Immature natural killer cell (primary cell): ENCODE data around the gene MYRFL. TPM values are rescaled to one million over a fixed set of nuclear protein-coding genes. Genes with fewer than 3 reads are reported as not detected.
"Not testable (repeated sequence)": the region's sequence is repeated elsewhere in the genome, so short reads cannot be mapped to it uniquely, and the experiment has no call there.

ENCODE experiments used
- DNase-seq, 3 donors: peaks; one replicate each; pipeline ENCODE4 v3.0.0; 2022; ENCODE audit warnings: mixed read lengths in 1 of 3
- H3K27ac Mint-ChIP-seq, 6 donors: one replicate each; pipeline ENCODE4 v1.8.0; 2020; ENCODE audit warnings: mixed read lengths in 6 of 6, mild to moderate bottlenecking in 5 of 6, inconsistent platforms in 4 of 6, moderate library complexity in 3 of 6
- H3K27me3 Mint-ChIP-seq, 3 donors: one replicate each; pipeline ENCODE4 v1.8.0; 2020 to 2021; ENCODE audit warnings: low read depth in 3 of 3, mild to moderate bottlenecking in 3 of 3, mixed read lengths in 3 of 3, moderate library complexity in 3 of 3, inconsistent platforms in 1 of 3
- H3K36me3 Mint-ChIP-seq, 3 donors: one replicate each; pipeline ENCODE4 v1.8.0; 2020; ENCODE audit warnings: mixed read lengths in 3 of 3, inconsistent platforms in 2 of 3, mild to moderate bottlenecking in 2 of 3
- H3K4me1 Mint-ChIP-seq, 2 donors: one replicate each; pipeline ENCODE4 v1.8.0; 2020; ENCODE audit warnings: inconsistent platforms in 2 of 2, mild to moderate bottlenecking in 2 of 2, mixed read lengths in 2 of 2, moderate library complexity in 1 of 2
- H3K4me3 Mint-ChIP-seq, 5 donors: one replicate each; pipeline ENCODE4 v1.8.0; 2020; ENCODE audit warnings: mild to moderate bottlenecking in 5 of 5, mixed read lengths in 5 of 5, inconsistent platforms in 3 of 5, moderate library complexity in 3 of 5
- H3K9me3 Mint-ChIP-seq, 6 donors: one replicate each; pipeline ENCODE4 v1.8.0; 2020; ENCODE audit warnings: mild to moderate bottlenecking in 6 of 6, mixed read lengths in 6 of 6, inconsistent platforms in 4 of 6, moderate library complexity in 3 of 6
- polyA plus RNA-seq, 3 donors: library from polyadenylated mRNA; unstranded; fragments of 300-500 nt; fragmentation: Illumina TruSeq; gene quantifications; one replicate each; pipeline ENCODE4 v1.2.3, GENCODE V29; 2021

MYRFL gene
- polyA plus RNA-seq, 3 donors from 2014 or later = not detected

- Mint-ChIP-seq H3K9me3 (no peaks in the 10 kb centered on the region), H3K27me3 (peaks cover 2 to 3% (median 2%) of the 10 kb centered on the region in 3 donors), H3K27ac (no peak overlapping the region), H3K36me3 (no peaks in the 10 kb centered on the region), H3K4me3 (no peak overlapping the region), H3K4me1 (no peaks in the 10 kb centered on the region)
- no peak for DNase-seq
Measured at GRCh38 chr12:69833696-69834095, 8.7 kb downstream of the MYRFL start.

- Mint-ChIP-seq H3K4me3 (no peak overlapping the region), H3K27ac (no peak overlapping the region), H3K4me1 (no peaks in the 10 kb centered on the region), H3K27me3 (peaks cover 2% of the 10 kb centered on the region in 3 donors), H3K9me3 (no peaks in the 10 kb centered on the region), H3K36me3 (no peaks in the 10 kb centered on the region)
- no peak for DNase-seq
Measured at GRCh38 chr12:69834147-69834546, 9.1 kb downstream of the MYRFL start.

DNA sequence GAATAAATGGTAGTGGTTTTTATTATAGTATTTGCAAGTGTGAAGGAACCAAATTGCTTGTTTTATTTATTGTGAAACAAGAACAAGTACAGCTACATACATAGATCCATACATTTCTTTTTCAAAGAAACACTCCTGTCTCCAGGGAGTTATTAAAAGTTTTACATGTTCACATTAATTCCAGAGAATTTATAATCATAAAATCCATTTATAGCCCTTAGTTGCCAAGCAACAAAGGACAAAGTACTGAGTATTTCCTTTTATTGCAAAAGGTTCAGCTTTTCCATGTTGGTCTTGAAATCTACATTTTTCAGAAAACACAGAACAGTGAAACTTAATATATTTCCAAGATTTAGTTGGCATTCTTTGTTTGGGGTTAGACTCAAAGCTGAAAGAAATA is 9.5 kb downstream of the MYRFL start:
- H3K27me3 Mint-ChIP-seq = peaks cover 1 to 2% (median 2%) of the 10 kb centered on the region in 3 donors
- no peak for DNase-seq
- H3K36me3 Mint-ChIP-seq = no peaks in the 10 kb centered on the region
- no peak overlapping the region for H3K27ac Mint-ChIP-seq
- H3K4me3 Mint-ChIP-seq = no peak overlapping the region
- no peaks in the 10 kb centered on the region for H3K4me1 Mint-ChIP-seq
- no peaks in the 10 kb centered on the region for H3K9me3 Mint-ChIP-seq

- Mint-ChIP-seq H3K9me3 (no peaks in the 10 kb centered on the region), H3K4me1 (no peaks in the 10 kb centered on the region), H3K27me3 (peaks cover 1 to 2% (median 2%) of the 10 kb centered on the region in 3 donors), H3K27ac (no peak overlapping the region), H3K36me3 (no peaks in the 10 kb centered on the region), H3K4me3 (no peak overlapping the region)
- no peak for DNase-seq
Measured at GRCh38 chr12:69835081-69835480, 10.1 kb downstream of the MYRFL start.

GRCh38 chr12:69836015-69836414 is 11.0 kb downstream of the MYRFL start:
- Mint-ChIP-seq H3K9me3 (no peaks in the 10 kb centered on the region), H3K27me3 (peaks cover 1 to 4% (median 2%) of the 10 kb centered on the region in 3 donors), H3K4me1 (no peaks in the 10 kb centered on the region), H3K4me3 (no peak overlapping the region), H3K36me3 (no peaks in the 10 kb centered on the region), H3K27ac (no peak overlapping the region)
- no peak for DNase-seq

DNA sequence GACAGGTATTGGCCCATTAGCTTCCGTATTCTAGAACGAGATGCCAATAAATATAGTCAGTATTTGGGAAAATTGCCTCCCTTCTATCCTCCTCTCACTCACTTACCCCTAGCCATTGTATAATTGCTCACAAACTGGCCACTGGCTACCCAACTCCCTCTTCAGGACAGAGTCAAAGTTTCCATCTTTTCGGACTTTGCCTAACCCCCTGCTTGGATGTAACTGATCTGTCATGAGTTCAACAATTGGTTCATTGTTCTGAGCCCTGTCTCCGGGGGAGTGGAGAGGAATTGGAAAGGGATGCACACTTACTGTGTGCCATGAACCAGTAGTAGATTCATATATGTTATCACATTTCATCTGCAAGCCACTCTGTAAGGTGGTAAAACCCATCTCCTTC is 12.2 kb downstream of the MYRFL start:
- Mint-ChIP-seq H3K4me1 (no peaks in the 10 kb centered on the region), H3K27ac (no peak overlapping the region), H3K9me3 (no peaks in the 10 kb centered on the region), H3K27me3 (peaks cover 0 to 4% (median 2%) of the 10 kb centered on the region in 3 donors), H3K4me3 (no peak overlapping the region), H3K36me3 (no peaks in the 10 kb centered on the region)
- DNase-seq = no peak

DNA sequence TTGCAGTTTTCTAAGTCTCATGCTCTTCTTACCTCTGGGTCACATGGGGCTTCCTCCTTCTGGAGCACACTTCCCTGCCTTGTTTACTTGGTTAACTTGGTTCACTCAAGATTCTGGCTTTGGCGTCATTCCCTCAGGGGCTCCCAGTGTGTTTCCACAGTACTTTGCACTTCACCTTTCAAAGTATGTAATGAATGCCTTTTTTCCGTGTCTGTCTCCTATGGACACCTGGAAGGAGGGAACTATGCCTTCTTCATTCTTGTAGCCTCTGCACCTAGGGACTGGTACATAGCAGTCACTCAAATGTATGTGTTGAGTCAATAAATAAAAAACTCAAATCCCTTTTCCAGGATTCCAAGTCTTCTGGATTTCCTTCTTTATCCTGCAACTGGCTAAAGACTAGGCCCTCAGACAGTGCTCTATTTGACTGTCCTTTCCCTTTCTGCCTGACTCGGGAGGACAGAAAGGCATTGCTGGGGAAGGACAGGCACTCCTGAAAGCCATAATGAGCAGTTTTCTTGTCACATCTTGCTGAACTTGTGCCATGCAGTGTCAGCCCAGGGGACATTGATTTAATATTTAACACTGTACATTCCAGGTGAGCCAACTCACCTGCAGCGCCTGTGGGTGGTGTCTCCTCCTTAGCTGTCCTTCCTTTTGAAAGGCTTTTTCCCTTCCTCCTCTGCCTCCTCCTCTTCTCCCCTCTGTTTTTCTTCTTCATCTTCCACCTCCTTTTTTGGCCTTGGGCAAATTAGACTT is 12.8 kb downstream of the MYRFL start:
- Mint-ChIP-seq H3K4me1 (no peaks in the 10 kb centered on the region), H3K36me3 (no peaks in the 10 kb centered on the region), H3K4me3 (no peak overlapping the region), H3K27me3 (peaks cover 0 to 4% (median 2%) of the 10 kb centered on the region in 3 donors), H3K9me3 (no peaks in the 10 kb centered on the region), H3K27ac (no peak overlapping the region)
- DNase-seq = no peak

GRCh38 chr12:69840727-69841126 is 15.7 kb downstream of the MYRFL start:
- no peak overlapping the region for H3K27ac Mint-ChIP-seq
- H3K9me3 Mint-ChIP-seq = no peaks in the 10 kb centered on the region
- H3K4me3 Mint-ChIP-seq = no peak overlapping the region
- H3K4me1 Mint-ChIP-seq = no peaks in the 10 kb centered on the region
- no peak for DNase-seq
- H3K27me3 Mint-ChIP-seq = peaks cover 0 to 4% (median 4%) of the 10 kb centered on the region in 3 donors
- H3K36me3 Mint-ChIP-seq = no peaks in the 10 kb centered on the region

- DNase-seq = no peak
- H3K27ac Mint-ChIP-seq = no peak overlapping the region
- H3K36me3 Mint-ChIP-seq = no peaks in the 10 kb centered on the region
- H3K27me3 Mint-ChIP-seq = peaks cover 0 to 8% (median 4%) of the 10 kb centered on the region in 3 donors
- no peaks in the 10 kb centered on the region for H3K4me1 Mint-ChIP-seq
- H3K4me3 Mint-ChIP-seq = no peak overlapping the region
- H3K9me3 Mint-ChIP-seq = no peaks in the 10 kb centered on the region
Measured at GRCh38 chr12:69843608-69844007, 18.6 kb downstream of the MYRFL start.

GRCh38 chr12:69844416-69844815 is 19.4 kb downstream of the MYRFL start:
- Mint-ChIP-seq H3K4me3 (no peak overlapping the region), H3K27me3 (peaks cover 0 to 8% (median 4%) of the 10 kb centered on the region in 3 donors)

GRCh38 chr12:69844836-69845235 is 19.8 kb downstream of the MYRFL start:
- no peak for DNase-seq
- Mint-ChIP-seq H3K27me3 (peaks cover 0 to 8% (median 4%) of the 10 kb centered on the region in 3 donors), H3K27ac (no peak overlapping the region), H3K36me3 (no peaks in the 10 kb centered on the region), H3K4me1 (no peaks in the 10 kb centered on the region), H3K9me3 (no peaks in the 10 kb centered on the region), H3K4me3 (no peak overlapping the region)

More at GRCh38 chr12:69844416-69844815, 19.4 kb downstream of the MYRFL start:
- Mint-ChIP-seq H3K9me3 (no peaks in the 10 kb centered on the region), H3K36me3 (no peaks in the 10 kb centered on the region), H3K4me1 (no peaks in the 10 kb centered on the region), H3K27ac (no peak overlapping the region)
- DNase-seq = no peak

DNA sequence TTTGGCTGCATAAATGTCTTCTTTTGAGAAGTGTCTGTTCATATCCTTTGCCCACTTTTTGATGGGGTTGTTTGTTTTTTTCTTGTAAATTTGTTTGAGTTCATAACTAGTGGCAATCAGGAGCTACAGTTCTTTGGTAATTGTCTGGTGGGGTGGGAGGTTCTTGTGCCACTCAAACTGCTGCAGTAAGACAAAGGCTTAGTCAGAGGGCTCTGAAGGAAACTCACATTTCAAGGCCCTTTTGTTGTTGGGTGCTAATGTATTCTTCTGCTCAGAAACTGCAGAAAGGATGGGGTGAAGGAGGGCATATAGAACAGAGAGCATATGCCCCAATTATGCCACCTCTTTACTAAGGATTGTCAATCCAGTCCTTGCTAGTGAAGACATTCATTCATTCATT is 21.9 kb downstream of the MYRFL start:
- peaks cover 0 to 6% (median 0%) of the 10 kb centered on the region in 6 donors for H3K9me3 Mint-ChIP-seq
- no peak for DNase-seq
- H3K4me1 Mint-ChIP-seq = no peaks in the 10 kb centered on the region
- H3K4me3 Mint-ChIP-seq = no peak overlapping the region
- H3K27me3 Mint-ChIP-seq = peaks cover 3 to 11% (median 3%) of the 10 kb centered on the region in 3 donors
- no peaks in the 10 kb centered on the region for H3K36me3 Mint-ChIP-seq
- H3K27ac Mint-ChIP-seq = no peak overlapping the region

DNA sequence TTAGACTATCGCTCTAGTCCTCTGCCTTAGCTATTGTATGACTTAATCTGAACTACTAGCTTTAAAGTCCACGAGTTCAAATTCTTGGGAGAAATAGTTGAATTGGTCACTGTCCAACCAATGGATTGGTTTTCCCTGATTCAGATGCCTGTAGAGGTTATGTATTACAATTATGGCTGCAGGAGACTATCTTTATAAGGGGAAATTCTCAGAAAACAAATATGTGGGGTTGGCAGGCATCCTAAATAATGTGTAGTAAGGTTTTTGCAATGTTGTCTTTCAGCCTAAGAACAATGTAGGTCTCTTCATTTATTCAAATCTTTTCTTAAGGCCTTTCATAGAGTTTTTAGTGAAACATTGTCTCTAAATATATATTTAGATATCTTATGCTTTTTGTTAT is 26.9 kb downstream of the MYRFL start:
- H3K4me3 Mint-ChIP-seq = no peak overlapping the region

DNA sequence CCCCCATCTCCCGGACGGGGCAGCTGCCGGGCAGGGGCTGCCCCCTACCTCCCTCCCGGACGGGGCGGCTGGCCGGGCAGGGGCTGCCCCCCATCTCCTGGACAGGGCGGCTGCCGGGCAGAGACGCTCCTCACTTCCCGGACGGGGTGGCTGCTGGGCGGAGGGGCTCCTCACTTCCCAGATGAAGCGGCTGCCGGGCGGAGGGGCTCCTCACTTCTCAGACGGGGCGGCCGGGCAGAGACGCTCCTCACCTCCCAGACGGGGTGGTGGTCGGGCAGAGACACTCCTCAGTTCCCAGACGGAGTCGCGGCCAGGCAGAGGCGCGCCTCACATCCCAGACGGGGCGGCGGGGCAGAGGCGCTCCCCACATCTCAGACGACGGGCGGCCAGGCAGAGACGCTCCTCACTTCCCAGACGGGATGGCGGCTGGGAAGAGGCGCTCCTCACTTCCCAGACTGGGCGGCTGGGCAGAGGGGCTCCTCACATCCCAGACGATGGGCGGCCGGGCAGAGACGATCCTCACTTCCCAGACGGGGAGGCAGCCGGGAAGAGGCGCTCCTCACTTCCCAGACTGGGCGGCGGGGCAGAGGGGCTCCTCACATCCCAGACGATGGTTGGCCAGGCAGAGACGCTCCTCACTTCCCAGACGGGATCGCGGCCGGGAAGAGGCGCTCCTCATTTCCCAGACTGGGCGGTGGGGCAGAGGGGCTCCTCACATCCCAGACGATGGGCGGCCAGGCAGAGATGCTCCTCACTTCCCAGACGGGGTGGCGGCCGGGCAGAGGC is 28.3 kb downstream of the MYRFL start:
- not testable (repeated sequence) for H3K27ac Mint-ChIP-seq, DNase-seq, H3K4me3 Mint-ChIP-seq, H3K27me3 Mint-ChIP-seq, H3K36me3 Mint-ChIP-seq, H3K9me3 Mint-ChIP-seq, H3K4me1 Mint-ChIP-seq

More for the DNA sequence above, 26.9 kb downstream of the MYRFL start:
- H3K9me3 Mint-ChIP-seq = peaks cover 0 to 6% (median 0%) of the 10 kb centered on the region in 6 donors
- no peak for DNase-seq
- no peaks in the 10 kb centered on the region for H3K4me1 Mint-ChIP-seq
- H3K27me3 Mint-ChIP-seq = peaks cover 0 to 3% (median 3%) of the 10 kb centered on the region in 3 donors
- no peaks in the 10 kb centered on the region for H3K36me3 Mint-ChIP-seq
- no peak overlapping the region for H3K27ac Mint-ChIP-seq
